HG02870 (cell line): Measurements from ENCODE around the gene VEPH1.

ENCODE experiments used
- ATAC-seq: cut with Tn5 transposase; IDR thresholded peaks from one replicate; pipeline ENCODE4 v1.9.1; 2021; ENCODE audit warnings: mild to moderate bottlenecking, moderate library complexity; ENCODE audit not compliant: unreplicated experiment

The VEPH1 gene

DNA sequence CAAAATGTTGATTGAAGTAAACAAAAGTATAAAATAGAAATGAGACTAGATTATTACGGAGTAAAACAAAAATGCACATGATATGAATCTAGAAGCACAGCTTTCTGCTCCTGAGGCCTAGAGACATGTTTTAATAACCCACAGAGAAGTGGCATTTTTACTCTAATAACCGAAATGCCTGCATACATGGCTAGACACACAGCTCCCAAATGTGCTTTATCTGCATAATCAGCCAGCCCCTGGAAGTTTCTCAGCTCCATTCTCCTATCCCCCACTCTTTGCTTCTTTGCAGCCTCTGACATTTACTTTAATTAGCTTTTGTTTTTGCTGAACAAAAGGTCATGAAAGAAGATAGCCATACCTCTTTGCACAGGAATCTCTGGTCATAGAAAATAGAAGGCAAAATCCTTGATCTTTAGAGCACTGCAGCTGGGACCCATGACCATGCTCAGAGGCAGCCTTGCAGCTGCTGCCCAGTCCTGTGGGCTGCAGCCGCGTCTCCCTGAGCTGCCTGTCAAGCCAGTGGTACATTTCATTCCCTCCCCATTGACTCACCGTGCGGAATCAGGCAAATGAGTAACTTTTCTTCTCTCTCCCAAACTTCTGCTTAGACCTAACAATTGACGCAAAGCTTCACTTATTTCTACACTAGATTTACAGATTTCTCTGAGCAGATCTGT, at the start of gene VEPH1:
Gene VEPH1, minus strand, starts transcription at position 501 of the 680 bp plus-strand sequence. CDS start 8,067 bp downstream, outside the sequence.
- ATAC-seq: no peak

GRCh38 chr3:157551961-157552360, 48.7 kb upstream of the VEPH1 start:
- no peak for ATAC-seq

- no peak for ATAC-seq
Observed at GRCh38 chr3:157549498-157549897, 46.3 kb upstream of the VEPH1 start.

GRCh38 chr3:157544501-157545130, 41.4 kb upstream of the VEPH1 start:
- ATAC-seq: no peak

GRCh38 chr3:157543501-157544035, 40.4 kb upstream of the VEPH1 start:
- ATAC-seq: no peak

- no peak for ATAC-seq
Observed at GRCh38 chr3:157542711-157543500, 39.7 kb upstream of the VEPH1 start.

- ATAC-seq: no peak
Observed at GRCh38 chr3:157541506-157542236, 38.5 kb upstream of the VEPH1 start.

DNA sequence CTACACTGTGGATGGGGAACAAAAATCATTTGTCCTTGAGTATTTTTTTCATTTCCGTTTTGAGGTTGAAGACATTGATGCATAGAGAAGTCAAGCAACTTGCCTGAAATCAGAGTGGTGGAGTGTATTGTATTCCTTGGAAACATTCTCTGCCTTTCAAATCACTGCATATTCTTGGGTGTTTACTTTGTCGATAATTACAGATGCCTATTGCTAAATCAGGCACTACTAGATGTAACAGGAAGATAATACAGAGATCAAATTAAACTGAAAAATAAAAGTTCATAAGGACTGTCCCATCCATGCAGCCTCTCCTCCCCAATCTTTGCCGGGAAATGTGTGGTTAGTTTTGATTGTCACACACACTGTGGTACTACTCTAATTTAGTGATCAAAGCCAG, 37.4 kb upstream of the VEPH1 start:
- ATAC-seq: no peak

DNA sequence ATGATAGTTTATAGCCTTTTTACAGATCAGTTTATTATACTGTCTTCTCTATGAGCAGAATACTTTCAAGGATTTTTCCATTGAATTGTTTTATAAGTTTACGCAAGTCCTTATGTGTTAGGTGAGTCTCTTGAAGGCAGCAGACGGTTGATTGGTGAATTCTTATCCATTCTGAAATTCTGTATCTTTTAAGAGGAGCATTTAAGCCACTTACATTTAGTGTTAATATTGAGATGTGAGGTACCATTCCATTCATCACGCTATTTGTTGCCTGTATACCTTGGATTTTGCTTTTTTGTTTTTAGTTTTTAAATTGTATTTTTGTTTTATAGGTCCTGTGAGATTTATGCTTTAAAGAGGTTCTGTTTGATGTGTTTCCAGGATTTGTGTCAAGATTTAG, 32.5 kb upstream of the VEPH1 start:
- no peak for ATAC-seq

DNA sequence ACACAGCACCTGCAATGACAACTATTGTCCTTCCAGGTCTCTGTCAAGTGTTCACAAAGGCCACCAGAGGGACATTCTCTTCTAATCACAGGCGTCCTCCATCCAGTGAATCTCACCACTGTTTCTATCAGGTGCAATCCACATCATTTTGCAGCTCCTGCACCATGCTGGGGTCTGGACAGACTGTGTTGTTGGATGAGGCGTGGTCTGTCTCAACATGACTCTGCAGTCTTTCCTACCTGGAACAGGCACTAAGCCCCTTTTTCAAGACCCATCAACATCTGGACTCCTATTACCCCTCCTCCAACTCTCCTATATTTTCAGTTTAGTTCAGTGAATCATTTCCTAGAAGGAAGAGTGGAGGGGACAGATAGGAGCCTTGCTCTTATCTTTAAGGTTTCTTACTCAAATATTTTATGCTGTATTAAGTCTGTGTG, 31.5 kb upstream of the VEPH1 start:
- ATAC-seq: no peak

GRCh38 chr3:157533298-157534070, 30.3 kb upstream of the VEPH1 start:
- ATAC-seq: no peak

DNA sequence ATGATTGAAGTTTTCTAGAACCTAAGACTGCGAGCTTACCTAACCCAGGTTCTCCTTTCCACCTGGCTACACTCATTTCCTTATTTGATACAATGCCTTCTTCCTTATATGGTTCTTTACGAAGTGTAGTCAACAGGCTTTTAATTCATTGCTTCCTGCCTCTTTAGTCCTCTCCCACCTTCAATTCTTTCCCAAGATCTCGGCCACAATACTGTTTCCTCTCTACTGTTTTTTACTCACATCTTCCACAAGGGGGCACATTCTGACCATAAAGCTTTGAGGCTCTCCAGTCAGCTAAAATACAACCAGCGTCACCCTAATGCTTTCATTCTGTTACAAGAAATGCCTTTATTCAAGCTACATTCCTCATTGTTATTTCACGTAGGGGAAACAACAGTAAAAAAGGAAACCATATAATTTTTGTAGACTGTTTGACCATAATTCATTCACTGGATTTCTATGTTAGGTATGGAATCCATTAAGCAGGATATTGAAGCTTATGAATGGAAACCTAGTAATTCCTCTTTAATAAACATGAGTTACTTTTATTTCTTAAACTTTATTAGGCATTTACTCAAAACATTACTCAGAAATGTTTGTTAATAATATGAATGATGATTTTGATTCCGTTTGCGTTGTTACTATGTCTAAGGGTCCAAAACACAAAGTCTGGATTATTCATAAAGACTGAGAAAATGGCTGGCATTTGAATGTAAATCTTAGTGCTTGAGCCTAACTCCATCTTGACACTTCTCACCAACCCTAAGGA, 29.5 kb upstream of the VEPH1 start:
- peak; percentile 86 for ATAC-seq

DNA sequence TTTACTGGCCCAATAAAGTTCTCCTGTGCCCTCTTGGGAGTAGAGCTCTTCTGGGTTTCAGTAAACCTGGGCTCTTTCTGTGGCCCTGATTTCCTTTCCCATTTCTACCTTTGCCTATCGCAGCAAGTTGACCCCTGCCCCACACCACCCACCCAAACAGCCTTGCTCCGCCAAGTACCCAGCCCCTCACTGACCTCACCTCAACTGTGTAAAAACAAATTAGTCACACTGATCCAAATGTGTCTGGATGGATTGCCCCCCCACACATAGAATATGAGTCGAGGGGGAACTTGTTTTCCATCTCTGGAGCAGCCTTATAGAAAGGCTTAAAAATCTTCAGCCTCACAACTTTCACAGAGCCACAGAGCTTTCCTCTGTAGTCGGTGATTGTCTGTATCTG, 28.6 kb upstream of the VEPH1 start:
- no peak for ATAC-seq

DNA sequence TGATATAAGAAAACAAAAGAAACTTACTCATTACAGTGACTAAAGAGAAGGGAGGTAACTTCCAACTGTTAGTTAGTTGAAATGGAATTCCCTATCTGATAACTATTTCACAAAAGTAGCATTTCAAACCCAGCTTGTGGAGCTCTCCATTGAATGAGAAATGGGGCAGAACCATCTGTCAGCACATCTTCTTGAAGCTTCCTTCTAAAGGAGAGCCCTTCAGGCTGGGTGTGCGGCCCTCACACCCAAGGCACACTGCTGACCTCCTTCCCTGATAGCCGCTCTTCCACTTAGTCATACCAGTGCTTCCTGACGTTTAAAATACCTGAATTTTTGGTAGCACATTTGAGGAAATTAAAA, 28.1 kb upstream of the VEPH1 start:
- no peak for ATAC-seq

DNA sequence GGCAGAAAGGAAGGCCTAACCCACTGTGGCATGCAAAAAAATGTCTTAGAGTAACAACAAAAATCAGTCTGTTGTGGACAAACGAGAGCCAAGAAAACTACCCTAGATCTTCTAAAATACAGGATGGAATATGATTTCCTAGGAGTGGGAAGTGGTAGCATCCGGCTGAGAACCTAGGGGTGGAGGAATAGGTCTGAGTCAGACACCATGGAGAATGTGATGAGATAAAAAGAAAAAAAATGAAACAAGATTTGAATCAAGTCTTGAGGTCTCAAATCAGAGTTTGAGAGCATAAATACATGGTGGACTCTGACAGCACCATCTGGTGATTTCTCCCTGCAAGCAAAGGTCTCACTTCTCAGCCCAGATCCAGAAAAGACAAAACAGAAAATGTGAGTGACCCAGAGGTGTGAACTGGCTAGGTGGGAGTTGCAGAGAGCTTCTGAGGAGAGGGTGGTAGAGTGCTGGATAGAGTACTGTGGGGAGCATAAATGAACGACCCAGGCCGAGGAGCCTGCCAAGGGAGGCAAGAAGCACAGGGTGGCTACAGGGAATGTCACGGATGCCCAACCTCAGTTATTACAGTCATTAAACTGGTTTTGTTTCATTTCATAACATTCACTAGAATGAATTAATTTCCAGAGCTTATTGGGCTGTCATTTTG, 27.6 kb upstream of the VEPH1 start:
- ATAC-seq: no peak

GRCh38 chr3:157529751-157530150, 26.5 kb upstream of the VEPH1 start:
- no peak for ATAC-seq

DNA sequence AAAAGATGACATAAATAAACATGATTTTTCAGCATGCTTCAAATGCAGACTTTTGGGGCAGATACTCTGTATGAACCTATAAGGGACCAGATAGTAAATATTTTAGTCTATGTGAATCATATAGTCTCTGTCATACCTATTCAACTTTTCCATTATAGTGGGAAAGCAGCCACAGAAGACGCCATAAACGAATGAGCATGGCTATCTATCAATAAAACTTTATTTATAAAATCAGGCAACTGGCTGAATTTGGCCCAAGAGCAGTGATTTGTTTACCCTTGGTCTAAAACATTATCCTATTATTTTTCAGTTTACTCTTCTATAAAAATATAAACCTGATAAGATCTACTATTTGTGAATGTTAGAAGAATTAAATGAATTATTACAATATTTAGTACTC, 25.9 kb upstream of the VEPH1 start:
- no peak for ATAC-seq

DNA sequence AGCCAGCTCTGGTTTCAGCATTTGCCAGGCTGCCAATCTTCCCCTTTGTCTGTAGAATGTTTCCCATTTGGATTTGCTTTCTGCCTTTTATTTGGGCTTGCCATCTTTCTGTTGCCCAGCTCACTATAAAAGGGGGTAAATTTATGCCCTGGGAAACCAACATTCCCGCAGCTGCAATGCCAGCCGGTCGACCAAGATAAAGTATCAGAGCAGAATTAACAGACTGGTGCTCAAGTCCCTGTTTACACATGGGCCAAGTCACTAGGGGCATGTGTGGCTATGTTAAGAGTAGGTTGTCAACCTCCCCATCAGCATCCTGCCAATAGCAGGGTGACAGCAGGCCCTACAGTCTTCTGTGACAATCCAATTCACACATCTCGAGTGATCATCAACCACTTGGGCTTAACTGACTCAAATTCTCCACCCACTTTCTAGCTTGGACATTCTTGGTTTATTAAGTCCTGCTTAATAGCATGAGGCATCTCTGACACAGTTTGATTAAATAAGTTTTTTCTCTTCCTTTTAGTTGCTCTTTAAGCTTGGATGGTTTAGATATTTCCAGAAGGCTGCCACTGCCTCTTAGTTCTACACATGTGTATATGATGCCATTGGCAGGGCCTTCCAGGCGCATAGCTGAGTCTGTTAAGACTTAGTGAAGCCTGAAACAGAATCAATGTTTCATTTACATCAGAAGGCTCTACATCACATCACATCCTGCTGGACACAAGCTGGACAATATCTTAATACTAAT, 24.1 kb upstream of the VEPH1 start:
- no peak for ATAC-seq
